Suprapubic skin (tissue), 4 donors: ENCODE data around the gene CASP3. TPM values are rescaled to one million over a fixed set of nuclear protein-coding genes. Genes with fewer than 3 reads are reported as not detected.
"Not testable (repeated sequence)": the region's sequence is repeated elsewhere in the genome, so short reads cannot be mapped to it uniquely, and the experiment has no call there.

Source experiments
- DNase-seq, 2 donors: peaks; one replicate each; pipeline ENCODE4 v3.0.0-alpha.2; 2019; ENCODE audit warnings: low spot score in 2 of 2
- H3K27ac ChIP-seq: fragments of 200-600 bp; sonication (generic); one replicate; pipeline ENCODE4 v1.5.1; 2019
- H3K27me3 ChIP-seq: fragments of 200-600 bp; sonication (generic); one replicate; pipeline ENCODE4 v1.5.1; 2019
- H3K36me3 ChIP-seq: fragments of 200-600 bp; sonication (generic); one replicate; pipeline ENCODE4 v1.5.1; 2019
- H3K4me1 ChIP-seq: fragments of 200-600 bp; sonication (generic); one replicate; pipeline ENCODE4 v1.5.1; 2019
- H3K4me3 ChIP-seq: fragments of 200-600 bp; sonication (generic); one replicate; pipeline ENCODE4 v1.5.1; 2019; ENCODE audit warnings: mild to moderate bottlenecking
- H3K9me3 ChIP-seq: fragments of 200-600 bp; sonication (generic); one replicate; pipeline ENCODE4 v1.5.1; 2019
- EP300 ChIP-seq: sonication (generic); formaldehyde crosslinking; IDR thresholded peaks from one replicate; pipeline ENCODE4 v1.6.1; 2017; ENCODE audit warnings: antibody characterized with exemption
- POLR2A ChIP-seq, 2 donors: fragments of 450-650 bp; IDR thresholded peaks; one replicate each; pipeline ENCODE4 v1.6.1; 2017; ENCODE audit warnings: antibody characterized with exemption in 2 of 2, mild to moderate bottlenecking in 2 of 2, moderate library complexity in 2 of 2
- POLR2AphosphoS5 ChIP-seq, 3 donors: sonication (generic); formaldehyde crosslinking; IDR thresholded peaks; one replicate each; pipeline ENCODE4 v1.6.1; 2017; ENCODE audit warnings: antibody characterized with exemption in 3 of 3
- WGBS: methylation state at CpG from one replicate; pipeline ENCODE4 v1.1.5; 2018; 5-methylcytosine and 5-hydroxymethylcytosine counted together
- total RNA-seq, 4 donors: library from RNA; depleted of rRNA; stranded (reverse); fragments of >200 nt; gene quantifications; one replicate each; pipeline ENCODE4 v1.1.0, GENCODE V29; 2016
- TF ChIP-seq, protein P1 (sequence below), 2 donors: fragments of 200-600 bp in 1 of 2; fragments of 450-650 bp in 1 of 2; sonication (generic) in 1 of 2; IDR thresholded peaks; one replicate each; pipeline ENCODE4 v1.5.1; 2016 to 2019; ENCODE audit warnings: antibody characterized with exemption in 2 of 2, mild to moderate bottlenecking in 1 of 2, moderate library complexity in 1 of 2

Gene CASP3
- total RNA-seq, 4 donors from 2014 or later: 13.4 to 16.6 (median 15.0) TPM

- Histone ChIP-seq H3K36me3 (peaks cover 64% of the 10 kb centered on the region), H3K9me3 (no peaks in the 10 kb centered on the region), H3K27me3 (no peaks in the 10 kb centered on the region), H3K27ac (no peak overlapping the region), H3K4me3 (no peak overlapping the region), H3K4me1 (peaks cover 4% of the 10 kb centered on the region)
- 95% methylated on average over 3 of the region's 3 CpGs for WGBS
- DNase-seq: no peak
- no peak for TF ChIP-seq POLR2AphosphoS5 (IDR thresholded peaks at IDR 0.05)
- TF ChIP-seq, protein P1, sequence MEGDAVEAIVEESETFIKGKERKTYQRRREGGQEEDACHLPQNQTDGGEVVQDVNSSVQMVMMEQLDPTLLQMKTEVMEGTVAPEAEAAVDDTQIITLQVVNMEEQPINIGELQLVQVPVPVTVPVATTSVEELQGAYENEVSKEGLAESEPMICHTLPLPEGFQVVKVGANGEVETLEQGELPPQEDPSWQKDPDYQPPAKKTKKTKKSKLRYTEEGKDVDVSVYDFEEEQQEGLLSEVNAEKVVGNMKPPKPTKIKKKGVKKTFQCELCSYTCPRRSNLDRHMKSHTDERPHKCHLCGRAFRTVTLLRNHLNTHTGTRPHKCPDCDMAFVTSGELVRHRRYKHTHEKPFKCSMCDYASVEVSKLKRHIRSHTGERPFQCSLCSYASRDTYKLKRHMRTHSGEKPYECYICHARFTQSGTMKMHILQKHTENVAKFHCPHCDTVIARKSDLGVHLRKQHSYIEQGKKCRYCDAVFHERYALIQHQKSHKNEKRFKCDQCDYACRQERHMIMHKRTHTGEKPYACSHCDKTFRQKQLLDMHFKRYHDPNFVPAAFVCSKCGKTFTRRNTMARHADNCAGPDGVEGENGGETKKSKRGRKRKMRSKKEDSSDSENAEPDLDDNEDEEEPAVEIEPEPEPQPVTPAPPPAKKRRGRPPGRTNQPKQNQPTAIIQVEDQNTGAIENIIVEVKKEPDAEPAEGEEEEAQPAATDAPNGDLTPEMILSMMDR (IDR thresholded peaks at IDR 0.05): no peak
These were observed 13.9 kb downstream of the CASP3 start for GRCh38 chr4:184635381-184635780.

DNA sequence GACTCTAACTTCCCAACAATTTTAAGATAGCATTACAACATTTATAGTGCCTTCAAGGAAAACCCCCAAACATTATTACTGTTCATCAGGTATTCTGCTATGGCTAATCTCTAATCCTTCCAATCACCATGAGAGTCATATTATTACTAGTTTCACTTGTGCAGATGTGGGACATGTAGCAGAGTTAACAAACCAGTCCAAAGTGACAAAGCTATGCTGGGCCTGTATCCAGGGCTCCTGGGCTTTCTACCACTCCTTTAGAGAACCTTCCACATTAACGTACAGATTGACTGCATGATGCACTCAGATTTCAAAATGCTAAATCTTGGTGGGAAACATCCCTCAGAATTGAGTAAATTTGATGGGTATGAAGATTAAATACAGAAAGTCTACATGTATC lies 16.4 kb downstream of the CASP3 start:
- no peaks in the 10 kb centered on the region for H3K4me1 ChIP-seq
- no peak overlapping the region for H3K27ac ChIP-seq
- no peak overlapping the region for H3K4me3 ChIP-seq
- no peak for TF ChIP-seq POLR2A (IDR thresholded peaks at IDR 0.05)
- TF ChIP-seq, protein P1 (IDR thresholded peaks at IDR 0.05): no peak
- no peak for TF ChIP-seq EP300
- TF ChIP-seq POLR2AphosphoS5 (IDR thresholded peaks at IDR 0.05): no peak
- no peaks in the 10 kb centered on the region for H3K9me3 ChIP-seq
- no peak for DNase-seq
- H3K27me3 ChIP-seq: no peaks in the 10 kb centered on the region
- WGBS: 79% methylated on average over 1 of the region's 1 CpG
- peaks cover 84% of the 10 kb centered on the region for H3K36me3 ChIP-seq

DNA sequence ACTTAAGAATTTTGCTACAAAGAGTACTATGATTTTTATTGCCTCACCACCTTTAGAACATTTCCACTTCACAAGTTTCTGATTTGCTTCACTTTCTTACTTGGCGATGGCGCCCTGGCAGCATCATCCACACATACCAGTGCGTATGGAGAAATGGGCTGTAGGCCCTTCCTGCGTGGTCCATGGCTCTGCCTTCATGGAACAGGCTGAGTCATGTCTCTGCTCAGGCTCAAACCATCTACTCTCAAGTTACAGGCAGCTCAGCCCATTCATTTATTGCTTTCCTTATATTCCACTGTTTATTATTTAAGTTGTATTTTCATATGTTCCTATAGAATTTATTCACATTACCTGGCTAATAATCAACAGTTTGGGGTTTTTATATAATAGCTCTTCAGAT lies 21.1 kb downstream of the CASP3 start:
- Histone ChIP-seq H3K4me1 (no peaks in the 10 kb centered on the region), H3K36me3 (peaks cover 58% of the 10 kb centered on the region), H3K27ac (no peak overlapping the region), H3K9me3 (no peaks in the 10 kb centered on the region), H3K27me3 (no peaks in the 10 kb centered on the region), H3K4me3 (no peak overlapping the region)
- no peak for DNase-seq
- 88% methylated on average over 4 of the region's 4 CpGs for WGBS
- TF ChIP-seq POLR2AphosphoS5 (IDR thresholded peaks at IDR 0.05) (no peak), POLR2A (IDR thresholded peaks at IDR 0.05) (no peak), EP300 (no peak)
- TF ChIP-seq, protein P1 (IDR thresholded peaks at IDR 0.05): no peak

DNA sequence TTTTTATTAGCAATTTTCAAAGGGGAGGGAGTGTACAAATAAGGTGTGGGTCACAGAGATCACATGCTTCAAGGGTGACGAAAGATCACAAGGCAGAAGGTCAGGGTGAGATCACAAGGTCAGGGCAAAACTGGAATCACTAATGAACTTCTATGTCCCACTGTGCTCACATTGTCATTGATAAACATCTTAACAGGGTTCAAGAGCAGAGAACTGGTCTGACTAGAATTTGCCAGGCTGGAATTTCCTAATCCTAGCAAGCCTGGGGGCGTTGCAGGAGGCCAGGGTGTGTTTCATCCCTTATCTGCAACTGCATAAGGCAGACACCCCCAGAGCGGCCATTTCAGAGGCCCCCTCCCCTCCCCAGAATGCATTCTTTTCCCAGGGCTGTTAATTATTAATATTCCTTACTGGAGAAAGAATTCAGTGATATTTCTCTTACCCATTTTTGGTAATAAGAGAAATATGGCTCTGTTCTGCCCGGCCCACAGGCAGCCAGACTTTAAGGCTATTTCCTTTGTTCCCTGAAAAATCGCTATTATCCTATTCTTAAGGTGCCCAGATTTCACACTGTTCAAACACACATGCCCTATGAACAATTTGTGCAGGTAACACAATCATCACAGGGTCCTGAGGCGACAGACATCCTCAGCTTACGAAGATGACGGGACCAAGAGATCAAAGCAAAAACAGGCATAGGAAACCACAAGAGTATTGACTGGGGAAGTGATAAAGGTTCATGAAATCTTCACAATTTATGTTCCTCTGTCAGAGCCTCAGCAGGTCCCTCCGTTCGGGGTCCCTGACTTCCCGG lies 23.3 kb downstream of the CASP3 start:
- H3K36me3 ChIP-seq: peaks cover 44% of the 10 kb centered on the region
- H3K27ac ChIP-seq, DNase-seq, H3K4me1 ChIP-seq, H3K4me3 ChIP-seq, H3K9me3 ChIP-seq, H3K27me3 ChIP-seq: not testable (repeated sequence)
- WGBS: 84% methylated on average over 11 of the region's 11 CpGs

- WGBS: 98% methylated on average over 7 of the region's 7 CpGs
- Histone ChIP-seq H3K4me1 (no peaks in the 10 kb centered on the region), H3K27me3 (no peaks in the 10 kb centered on the region), H3K27ac (no peak overlapping the region), H3K36me3 (peaks cover 34% of the 10 kb centered on the region), H3K9me3 (no peaks in the 10 kb centered on the region), H3K4me3 (no peak overlapping the region)
- no peak for DNase-seq
- no peak for TF ChIP-seq EP300
- TF ChIP-seq, protein P1 (IDR thresholded peaks at IDR 0.05): no peak
- TF ChIP-seq POLR2AphosphoS5 (IDR thresholded peaks at IDR 0.05): no peak
- no peak for TF ChIP-seq POLR2A (IDR thresholded peaks at IDR 0.05)
These were observed 24.2 kb downstream of the CASP3 start for GRCh38 chr4:184624972-184625554.

DNA sequence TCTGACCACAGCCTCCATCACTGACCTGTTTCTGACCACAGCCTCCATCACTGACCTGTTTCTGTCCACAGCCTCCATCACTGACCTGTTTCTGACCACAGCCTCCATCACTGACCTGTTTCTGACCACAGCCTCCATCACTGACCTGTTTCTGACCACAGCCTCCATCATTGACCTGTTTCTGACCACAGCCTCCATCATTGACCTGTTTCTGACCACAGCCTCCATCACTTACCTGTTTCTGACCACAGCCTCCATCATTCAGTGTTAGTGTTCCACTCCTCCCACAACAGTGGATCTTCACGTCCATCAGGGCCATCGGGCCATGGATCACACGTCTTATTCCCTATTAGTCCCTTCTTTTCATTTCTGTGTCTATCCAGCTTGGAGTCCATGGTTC lies 24.7 kb downstream of the CASP3 start:
- H3K9me3 ChIP-seq, H3K27me3 ChIP-seq, H3K4me3 ChIP-seq, H3K4me1 ChIP-seq, H3K27ac ChIP-seq, DNase-seq: not testable (repeated sequence)
- WGBS: 99% methylated on average over 3 of the region's 3 CpGs
- H3K36me3 ChIP-seq: peaks cover 29% of the 10 kb centered on the region
